GM19043 (cell line): ENCODE measurements around the gene TBC1D8.

Experiments used
- ATAC-seq: cut with Tn5 transposase; IDR thresholded peaks from one replicate; pipeline ENCODE4 v1.9.1; 2021; ENCODE audit warnings: low read depth; ENCODE audit not compliant: unreplicated experiment

Gene TBC1D8

GRCh38 chr2:100963026-100963375, 188.2 kb downstream of the TBC1D8 start:
- ATAC-seq = no peak

- no peak for ATAC-seq
These were observed 188.7 kb downstream of the TBC1D8 start for GRCh38 chr2:100962366-100963025.

- ATAC-seq = no peak
These were observed 190.5 kb downstream of the TBC1D8 start for GRCh38 chr2:100960688-100961087.

- no peak for ATAC-seq
These were observed 191.8 kb downstream of the TBC1D8 start for GRCh38 chr2:100959225-100959880.

- ATAC-seq = no peak
These were observed 193.1 kb downstream of the TBC1D8 start for GRCh38 chr2:100957996-100958653.
